ENCODE results near the gene KCNK2. TPM values are rescaled to one million over a fixed set of nuclear protein-coding genes. Genes with fewer than 3 reads are reported as not detected.

The KCNK2 gene
- polyA plus RNA-seq, 3 donors, result not detected

DNA sequence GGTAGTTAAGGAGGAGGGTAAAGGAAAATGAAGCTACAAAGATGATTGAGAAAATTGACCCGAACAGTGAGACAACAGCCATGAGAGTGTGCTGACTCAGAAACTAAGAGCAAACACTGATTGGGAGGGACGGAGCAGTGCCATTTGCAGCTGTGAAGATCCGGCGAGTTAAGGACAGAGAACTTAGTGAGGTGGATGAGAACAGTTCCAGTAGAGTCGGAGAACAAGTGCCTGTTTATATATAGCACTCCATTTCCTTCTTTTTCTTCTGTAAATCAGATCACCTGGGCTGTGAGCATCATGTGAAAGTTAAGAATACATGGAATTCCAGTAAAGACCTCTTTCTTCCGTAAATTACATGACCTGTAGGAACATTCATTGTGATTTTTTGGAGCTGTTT, 145.7 kb downstream of the KCNK2 start:
- Histone ChIP-seq H2AFZ (ENCODE audit: insufficient read depth, low read depth, low read length, poor library complexity, severe bottlenecking) (no peak overlapping the region), H3K4me1 (ENCODE audit: control insufficient read depth in 1 of 2, insufficient read depth in 2 of 2, low read length in 2 of 2) (no peaks in the 10 kb centered on the region), H3K36me3 (replicated peaks in 1 of 2; ENCODE audit: control insufficient read depth in 1 of 2, insufficient read depth in 2 of 2, low read length in 2 of 2) (no peaks in the 10 kb centered on the region), H3K79me2 (ENCODE audit: insufficient read depth, low read length) (no peaks in the 10 kb centered on the region), H3K4me2 (replicated peaks; ENCODE audit: extremely low read depth, low read length, poor library complexity, severe bottlenecking) (no peak overlapping the region), H3K27me3 (ENCODE audit: control insufficient read depth in 2 of 2, insufficient read depth in 2 of 2, low read length in 2 of 2) (no peaks in the 10 kb centered on the region), H3K4me3 (replicated peaks in 1 of 3; ENCODE audit: low read depth in 2 of 3, low read length in 3 of 3) (no peak overlapping the region), H3K9ac (ENCODE audit: insufficient read depth, low read length, poor library complexity, severe bottlenecking) (no peak overlapping the region), H3K9me3 (replicated peaks in 1 of 2; ENCODE audit: control insufficient read depth in 1 of 2, insufficient read depth in 1 of 2, low read length in 2 of 2) (no peaks in the 10 kb centered on the region), H3K27ac (ENCODE audit: low read depth in 1 of 2, low read length in 2 of 2) (no peak overlapping the region), H4K20me1 (ENCODE audit: insufficient read depth, low read length) (no peaks in the 10 kb centered on the region)
- WGBS (ENCODE audit: insufficient coverage), result 90% methylated on average over 2 of the region's 6 CpGs
- TF ChIP-seq, protein P1, sequence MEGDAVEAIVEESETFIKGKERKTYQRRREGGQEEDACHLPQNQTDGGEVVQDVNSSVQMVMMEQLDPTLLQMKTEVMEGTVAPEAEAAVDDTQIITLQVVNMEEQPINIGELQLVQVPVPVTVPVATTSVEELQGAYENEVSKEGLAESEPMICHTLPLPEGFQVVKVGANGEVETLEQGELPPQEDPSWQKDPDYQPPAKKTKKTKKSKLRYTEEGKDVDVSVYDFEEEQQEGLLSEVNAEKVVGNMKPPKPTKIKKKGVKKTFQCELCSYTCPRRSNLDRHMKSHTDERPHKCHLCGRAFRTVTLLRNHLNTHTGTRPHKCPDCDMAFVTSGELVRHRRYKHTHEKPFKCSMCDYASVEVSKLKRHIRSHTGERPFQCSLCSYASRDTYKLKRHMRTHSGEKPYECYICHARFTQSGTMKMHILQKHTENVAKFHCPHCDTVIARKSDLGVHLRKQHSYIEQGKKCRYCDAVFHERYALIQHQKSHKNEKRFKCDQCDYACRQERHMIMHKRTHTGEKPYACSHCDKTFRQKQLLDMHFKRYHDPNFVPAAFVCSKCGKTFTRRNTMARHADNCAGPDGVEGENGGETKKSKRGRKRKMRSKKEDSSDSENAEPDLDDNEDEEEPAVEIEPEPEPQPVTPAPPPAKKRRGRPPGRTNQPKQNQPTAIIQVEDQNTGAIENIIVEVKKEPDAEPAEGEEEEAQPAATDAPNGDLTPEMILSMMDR (IDR thresholded peaks at IDR 0.05), result no peak
- no peak for DNase-seq
- Mint-ChIP-seq H3K4me3 (no peak overlapping the region), H3K27ac (no peak overlapping the region), H3K9me3 (peaks cover 0 to 6% (median 0%) of the 10 kb centered on the region in 7 donors), H3K27me3 (ENCODE audit: low read depth in 3 of 3) (peaks cover 0 to 2% (median 0%) of the 10 kb centered on the region in 3 donors), H3K4me1 (no peaks in the 10 kb centered on the region), H3K36me3 (no peaks in the 10 kb centered on the region)
- intact Hi-C loops (cut with micrococcal nuclease), result no loop called here

DNA sequence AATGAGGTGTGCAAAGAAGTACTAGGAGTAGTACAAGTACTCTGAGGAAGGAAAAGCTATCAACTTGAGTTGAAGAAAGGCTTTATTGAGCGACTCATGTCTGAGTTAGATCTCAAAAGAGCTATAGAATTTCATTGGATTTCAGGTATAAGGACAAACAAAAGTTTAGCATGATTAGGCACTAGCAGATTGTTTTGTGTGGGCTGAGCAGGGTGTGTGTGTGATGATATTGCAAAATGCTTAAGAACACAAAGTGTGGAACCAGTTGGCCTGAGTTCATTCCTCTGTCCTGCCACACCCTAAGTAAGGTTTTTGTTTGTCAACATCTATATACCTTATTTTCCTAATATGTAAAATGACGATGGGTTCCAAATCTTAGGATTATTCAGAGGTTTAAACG, 158.9 kb downstream of the KCNK2 start:
- no peak for DNase-seq
- H3K9me3 ChIP-seq (replicated peaks in 1 of 2; ENCODE audit: control insufficient read depth in 1 of 2, insufficient read depth in 1 of 2, low read length in 2 of 2), result no peaks in the 10 kb centered on the region
- H3K4me3 ChIP-seq (replicated peaks in 1 of 3; ENCODE audit: low read depth in 2 of 3, low read length in 3 of 3), result no peak overlapping the region
- no peaks in the 10 kb centered on the region for H3K36me3 ChIP-seq (replicated peaks in 1 of 2; ENCODE audit: control insufficient read depth in 1 of 2, insufficient read depth in 2 of 2, low read length in 2 of 2)
- Mint-ChIP-seq H3K4me1 (no peaks in the 10 kb centered on the region), H3K4me3 (no peak overlapping the region), H3K9me3 (peaks cover 0 to 10% (median 2%) of the 10 kb centered on the region in 7 donors), H3K27ac (no peak overlapping the region), H3K27me3 (ENCODE audit: low read depth in 3 of 3) (peaks cover 0 to 2% (median 0%) of the 10 kb centered on the region in 3 donors), H3K36me3 (no peaks in the 10 kb centered on the region)
- TF ChIP-seq, protein P1 (IDR thresholded peaks at IDR 0.05), result no peak
- H3K27me3 ChIP-seq (ENCODE audit: control insufficient read depth in 2 of 2, insufficient read depth in 2 of 2, low read length in 2 of 2), result no peaks in the 10 kb centered on the region
- no peak overlapping the region for H2AFZ ChIP-seq (ENCODE audit: insufficient read depth, low read depth, low read length, poor library complexity, severe bottlenecking)
- intact Hi-C loops (cut with micrococcal nuclease), result no loop called here
- H3K4me2 ChIP-seq (replicated peaks; ENCODE audit: extremely low read depth, low read length, poor library complexity, severe bottlenecking), result no peak overlapping the region
- no peak overlapping the region for H3K27ac ChIP-seq (ENCODE audit: low read depth in 1 of 2, low read length in 2 of 2)
- no peaks in the 10 kb centered on the region for H4K20me1 ChIP-seq (ENCODE audit: insufficient read depth, low read length)
- H3K4me1 ChIP-seq (ENCODE audit: control insufficient read depth in 1 of 2, insufficient read depth in 2 of 2, low read length in 2 of 2), result no peaks in the 10 kb centered on the region
- 92% methylated on average over 1 of the region's 3 CpGs for WGBS (ENCODE audit: insufficient coverage)
- no peaks in the 10 kb centered on the region for H3K79me2 ChIP-seq (ENCODE audit: insufficient read depth, low read length)
- H3K9ac ChIP-seq (ENCODE audit: insufficient read depth, low read length, poor library complexity, severe bottlenecking), result no peak overlapping the region

Measured in CD14-positive monocyte (primary cell).